ACC112 (cell line): ENCODE results near the gene PRSS8.
"Not testable (repeated sequence)": the region's sequence is repeated elsewhere in the genome, so short reads cannot be mapped to it uniquely, and the experiment has no call there.

ENCODE experiments used
- H2AFZ ChIP-seq: fragments of 200-600 bp; sonication (generic); one replicate; pipeline ENCODE4 v1.6.0; 2017; ENCODE audit warnings: antibody characterized with exemption, low read length; ENCODE audit not compliant: unreplicated experiment
- H3K27ac ChIP-seq: fragments of 200-600 bp; sonication (generic); 2 replicates; pipeline ENCODE4 v1.5.1; 2014; ENCODE audit warnings: low read depth, mild to moderate bottlenecking, antibody characterized with exemption, low read length, moderate library complexity
- H3K27me3 ChIP-seq: fragments of 200-600 bp; sonication (generic); 2 replicates; pipeline ENCODE4 v1.6.1; 2014; ENCODE audit warnings: mild to moderate bottlenecking, antibody characterized with exemption, low read length, moderate library complexity, mixed read lengths; ENCODE audit not compliant: insufficient read depth
- H3K36me3 ChIP-seq: fragments of 200-600 bp; sonication (generic); 2 replicates; pipeline ENCODE4 v1.6.1; 2016; ENCODE audit warnings: mild to moderate bottlenecking, antibody characterized with exemption, low read length, moderate library complexity, mixed read lengths; ENCODE audit not compliant: insufficient read depth
- H3K4me1 ChIP-seq: fragments of 200-600 bp; sonication (generic); one replicate; pipeline ENCODE4 v1.6.1; 2016; ENCODE audit warnings: low read length, mixed read lengths; ENCODE audit not compliant: insufficient read depth, unreplicated experiment, control insufficient read depth
- H3K4me3 ChIP-seq: fragments of 200-600 bp; sonication (generic); 2 replicates; pipeline ENCODE4 v1.5.1; 2014; ENCODE audit warnings: mild to moderate bottlenecking, low read depth, low read length
- H3K79me2 ChIP-seq: fragments of 200-600 bp; sonication (generic); one replicate; pipeline ENCODE4 v1.6.0; 2016; ENCODE audit warnings: low read length; ENCODE audit not compliant: control insufficient read depth, unreplicated experiment, insufficient read depth

PRSS8 gene

DNA sequence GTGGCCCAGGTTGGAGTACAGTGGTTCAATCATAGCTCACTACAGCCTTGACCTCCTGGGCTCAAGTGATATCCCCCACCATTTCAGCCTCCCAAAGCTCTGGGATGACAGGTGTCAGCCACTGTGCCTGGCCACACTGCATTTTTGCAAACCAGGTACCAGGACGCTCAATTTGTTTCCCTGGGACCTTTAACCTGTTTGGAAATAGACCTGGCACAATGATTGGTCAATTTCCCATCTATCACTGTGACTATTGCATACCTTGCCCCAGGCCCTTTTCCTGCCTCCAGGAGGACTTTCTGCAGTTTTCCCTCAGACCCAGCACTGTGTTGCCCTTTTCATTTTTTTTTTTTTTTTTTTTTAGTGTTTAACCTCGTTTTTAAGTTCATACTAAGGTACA is 33.3 kb upstream of the PRSS8 start:
- no peak overlapping the region for H2AFZ ChIP-seq

DNA sequence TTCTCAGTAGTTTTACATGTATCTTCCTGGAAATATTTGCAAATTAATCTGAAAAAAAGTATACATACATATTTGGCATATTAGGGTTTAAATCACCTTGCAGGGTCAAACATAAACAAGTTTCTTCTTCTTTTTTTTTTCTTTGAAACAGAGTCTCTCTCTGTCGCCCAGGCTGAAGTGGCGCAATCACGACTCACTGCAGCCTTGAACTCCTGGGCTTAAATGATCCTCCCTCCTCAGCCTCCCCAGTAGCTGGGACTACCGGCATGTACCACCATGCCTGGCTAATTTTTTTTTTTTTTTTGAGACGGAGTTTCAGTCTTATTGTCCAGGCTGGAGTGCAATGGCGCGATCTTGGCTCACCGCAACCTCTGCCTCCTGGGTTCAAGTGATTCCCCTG is 31.8 kb upstream of the PRSS8 start:
- H3K27me3 ChIP-seq = no peaks in the 10 kb centered on the region
- no peak overlapping the region for H2AFZ ChIP-seq
- H3K27ac ChIP-seq = no peak overlapping the region
- H3K79me2 ChIP-seq = no peaks in the 10 kb centered on the region
- no peak overlapping the region for H3K4me3 ChIP-seq
- H3K36me3 ChIP-seq = no peaks in the 10 kb centered on the region
- H3K4me1 ChIP-seq = no peaks in the 10 kb centered on the region

More for the DNA sequence above, 33.3 kb upstream of the PRSS8 start:
- H3K4me1 ChIP-seq = no peaks in the 10 kb centered on the region
- no peaks in the 10 kb centered on the region for H3K27me3 ChIP-seq
- no peak overlapping the region for H3K4me3 ChIP-seq
- no peak overlapping the region for H3K27ac ChIP-seq
- H3K36me3 ChIP-seq = no peaks in the 10 kb centered on the region
- no peaks in the 10 kb centered on the region for H3K79me2 ChIP-seq

DNA sequence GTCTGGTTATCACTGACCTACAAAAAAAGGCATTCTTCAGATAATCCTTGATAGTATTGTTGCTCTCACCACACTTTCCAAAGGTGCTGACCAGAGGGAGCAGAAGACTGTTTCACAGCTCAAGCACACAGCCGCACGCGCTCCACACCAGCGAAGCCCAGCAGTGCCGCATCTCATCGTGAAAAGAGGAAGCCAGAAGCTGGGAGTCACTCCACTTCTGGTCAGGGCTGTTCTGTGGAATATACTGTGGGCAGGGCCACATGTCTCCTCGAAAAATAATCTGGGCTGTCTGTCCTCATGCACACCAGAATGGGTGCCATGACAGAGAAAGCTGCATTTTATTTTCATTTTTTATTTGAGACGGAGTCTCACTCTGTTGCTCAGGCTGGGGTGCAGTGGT is 21.6 kb upstream of the PRSS8 start:
- Histone ChIP-seq H3K4me1 (no peaks in the 10 kb centered on the region), H3K27me3 (no peaks in the 10 kb centered on the region), H3K4me3 (no peak overlapping the region; the same call in 1 of the 2 replicates), H3K79me2 (no peaks in the 10 kb centered on the region), H2AFZ (peak overlapping the region; percentile 12), H3K36me3 (no peaks in the 10 kb centered on the region), H3K27ac (no peak overlapping the region)

DNA sequence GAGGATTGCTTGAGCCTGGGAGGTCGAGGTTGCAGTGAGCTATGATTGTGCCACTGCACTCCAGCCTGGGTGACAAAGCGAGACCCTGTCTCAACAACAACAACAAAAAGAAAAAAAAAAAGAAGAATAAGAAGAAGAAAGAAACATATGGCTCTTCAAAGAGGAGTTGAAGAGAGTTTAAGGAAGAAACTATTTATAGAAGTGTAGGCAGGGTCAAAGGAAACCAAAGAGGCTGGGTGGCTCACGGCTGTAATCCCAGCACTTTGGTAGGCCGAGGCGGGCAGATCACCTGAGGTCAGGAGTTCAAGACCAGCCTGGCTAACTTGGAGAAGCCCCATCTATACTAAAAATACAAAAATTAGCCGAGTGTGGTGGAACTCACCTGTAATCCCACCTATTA is 15.4 kb upstream of the PRSS8 start:
- not testable (repeated sequence) for H3K79me2 ChIP-seq, H3K27ac ChIP-seq, H3K4me3 ChIP-seq, H3K36me3 ChIP-seq, H3K4me1 ChIP-seq, H2AFZ ChIP-seq
- H3K27me3 ChIP-seq = peaks cover 33% of the 10 kb centered on the region

DNA sequence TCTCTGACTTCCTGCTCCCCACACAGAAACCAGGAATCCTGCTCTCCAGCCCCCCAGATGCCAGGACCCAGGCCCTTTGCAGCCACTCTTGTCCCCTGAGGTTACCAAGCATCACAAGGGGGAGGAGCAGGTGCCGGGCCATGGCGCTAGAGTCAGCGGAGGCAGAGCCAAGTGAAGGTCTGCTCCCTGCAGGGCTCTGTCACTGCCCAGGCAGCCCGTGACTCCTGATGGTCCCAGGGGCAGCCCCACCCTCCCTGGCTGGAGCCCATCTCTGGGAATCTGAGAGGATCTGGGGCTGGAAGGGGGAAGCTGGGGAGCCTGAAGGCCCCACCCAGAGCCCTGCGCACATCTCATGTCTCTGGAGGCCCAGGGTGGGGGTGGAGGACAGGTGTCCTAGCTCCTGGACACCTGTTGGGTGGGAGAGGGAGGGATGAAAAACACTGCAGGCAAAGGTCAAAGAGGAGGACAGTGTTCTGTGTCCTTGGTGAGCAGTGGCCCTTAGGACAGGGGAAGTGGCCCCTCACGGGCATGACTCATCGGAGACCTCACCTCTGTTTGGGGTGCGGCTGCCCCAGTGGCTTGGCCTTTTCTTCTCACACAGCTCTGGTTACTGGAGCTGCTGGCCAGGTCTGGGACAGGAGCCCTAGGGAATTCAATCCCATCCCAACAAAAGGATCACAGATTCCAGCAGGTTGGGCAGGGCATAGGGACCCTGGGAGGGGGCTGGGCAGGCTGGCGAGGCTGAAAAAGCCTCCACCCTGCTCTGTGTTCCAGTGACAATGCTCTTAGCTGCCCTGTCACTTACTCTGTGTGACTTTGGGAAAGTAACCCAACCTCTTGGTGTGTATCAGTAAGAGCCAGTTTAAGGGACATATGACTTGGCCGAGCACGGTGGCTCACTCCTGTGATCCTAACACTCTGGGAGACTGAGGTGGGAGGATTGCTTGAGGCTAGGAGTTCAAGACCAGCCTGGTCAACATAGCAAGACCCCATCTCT is 14.7 kb upstream of the PRSS8 start, which contains the start of gene PRSS36:
Gene PRSS36 (minus strand): TSS at position 173 of the 997 bp plus-strand sequence. CDS start 31 bp downstream, at position 142.
- Histone ChIP-seq H3K27me3 (peaks cover 37% of the 10 kb centered on the region), H3K4me3 (no peak within 1 kb of the TSS), H3K27ac (no peak within 1 kb of the TSS), H3K79me2 (no peaks in the 10 kb centered on the region), H3K36me3 (no peaks in the 10 kb centered on the region), H3K4me1 (no peaks in the 10 kb centered on the region), H2AFZ (no peak within 1 kb of the TSS)

DNA sequence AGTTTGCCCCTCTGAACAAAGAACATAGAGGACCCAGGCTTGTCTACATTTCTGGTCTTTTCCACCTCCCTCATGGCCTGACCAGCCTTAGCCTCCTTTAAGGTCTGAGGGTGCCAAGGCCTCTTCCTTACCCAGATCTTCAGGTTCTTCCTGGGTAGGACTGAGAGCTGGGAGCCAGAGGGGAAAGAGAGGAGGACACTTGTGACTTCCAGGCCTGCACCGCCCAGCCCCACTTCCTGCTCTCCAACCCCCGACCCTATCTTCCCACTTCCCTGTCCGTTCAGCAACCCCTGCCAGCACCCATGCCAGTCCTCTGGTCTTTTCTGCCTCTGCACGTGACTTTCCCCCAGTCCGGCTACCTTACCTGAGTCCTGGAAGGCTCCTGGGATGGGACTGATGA is 13.8 kb upstream of the PRSS8 start:
- H3K36me3 ChIP-seq = no peaks in the 10 kb centered on the region
- no peaks in the 10 kb centered on the region for H3K4me1 ChIP-seq
- H3K79me2 ChIP-seq = no peaks in the 10 kb centered on the region
- H3K4me3 ChIP-seq = no peak overlapping the region
- H3K27me3 ChIP-seq = peaks cover 37% of the 10 kb centered on the region
- H3K27ac ChIP-seq = no peak overlapping the region
- no peak overlapping the region for H2AFZ ChIP-seq

DNA sequence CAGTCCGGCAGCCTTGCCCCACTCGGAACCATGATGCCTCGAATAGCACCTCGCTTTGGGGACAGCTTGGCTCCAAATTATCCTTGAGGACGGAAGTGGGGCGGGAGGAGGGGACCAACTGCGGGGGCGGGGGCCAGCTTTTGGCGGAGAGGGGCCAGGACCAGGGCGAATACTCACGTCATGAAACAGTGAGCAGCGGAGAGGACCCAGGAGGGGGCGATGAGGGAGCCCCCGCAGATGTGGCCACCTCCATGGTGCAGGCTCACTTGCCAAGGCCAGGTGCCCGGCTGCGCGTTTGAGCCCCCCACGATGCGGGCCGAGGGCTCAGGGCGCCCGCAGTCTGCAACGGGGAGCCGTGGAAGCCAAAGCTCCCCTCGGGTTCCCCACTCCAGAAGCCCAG is 13.4 kb upstream of the PRSS8 start:
- Histone ChIP-seq H3K4me1 (no peaks in the 10 kb centered on the region), H3K27me3 (peaks cover 37% of the 10 kb centered on the region), H3K36me3 (no peaks in the 10 kb centered on the region), H3K4me3 (no peak overlapping the region), H3K79me2 (no peaks in the 10 kb centered on the region), H3K27ac (no peak overlapping the region), H2AFZ (no peak overlapping the region)

DNA sequence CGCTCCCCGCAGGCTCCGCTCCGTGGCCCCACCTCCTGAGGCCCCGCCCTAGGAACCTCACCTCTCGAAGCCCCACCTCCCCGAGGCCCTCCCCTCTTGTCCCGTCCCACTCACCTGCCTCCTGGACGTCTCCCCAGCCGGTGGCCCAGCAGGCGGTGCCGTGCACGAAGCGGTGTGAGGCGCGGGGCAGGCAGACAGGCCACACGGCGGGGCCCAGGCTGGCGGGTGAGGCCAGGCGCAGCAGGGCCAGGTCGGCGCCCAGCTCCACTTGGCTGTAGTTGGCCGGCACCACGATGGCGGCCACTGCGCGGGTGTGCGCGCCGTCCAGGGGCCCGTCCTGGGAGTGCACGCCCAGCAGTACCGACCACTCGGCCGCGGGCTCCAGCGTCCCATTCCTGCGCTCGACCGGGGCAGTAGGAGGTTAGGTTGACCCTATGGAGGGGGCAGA is 12.8 kb upstream of the PRSS8 start:
- H3K4me3 ChIP-seq = no peak overlapping the region
- no peak overlapping the region for H2AFZ ChIP-seq
- no peaks in the 10 kb centered on the region for H3K79me2 ChIP-seq
- H3K4me1 ChIP-seq = peaks cover under 1% of the 10 kb centered on the region
- no peak overlapping the region for H3K27ac ChIP-seq
- no peaks in the 10 kb centered on the region for H3K36me3 ChIP-seq
- peaks cover 37% of the 10 kb centered on the region for H3K27me3 ChIP-seq

DNA sequence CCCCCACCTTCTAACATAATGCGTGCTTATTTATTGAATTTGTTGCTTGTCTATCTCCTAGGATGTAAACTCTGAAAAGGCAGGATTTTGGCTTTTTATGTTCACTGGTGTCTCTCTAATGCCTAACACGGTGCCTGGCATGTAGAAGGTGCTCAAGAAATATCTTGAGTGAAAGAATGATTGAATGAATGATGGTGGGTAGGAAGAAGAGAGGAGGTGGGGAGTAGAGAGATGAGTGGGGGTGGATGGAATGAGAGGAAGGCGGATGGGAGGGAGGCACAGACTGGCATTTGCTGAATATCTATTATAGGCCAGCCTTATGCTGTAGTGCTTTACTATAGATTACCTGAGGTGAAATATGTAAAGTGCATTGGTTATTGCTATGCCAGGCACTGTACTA is 12.0 kb upstream of the PRSS8 start:
- Histone ChIP-seq H3K27me3 (peaks cover 37% of the 10 kb centered on the region), H3K27ac (no peak overlapping the region), H3K4me1 (peaks cover 6% of the 10 kb centered on the region), H3K4me3 (no peak overlapping the region), H3K36me3 (no peaks in the 10 kb centered on the region), H3K79me2 (no peaks in the 10 kb centered on the region), H2AFZ (no peak overlapping the region)

DNA sequence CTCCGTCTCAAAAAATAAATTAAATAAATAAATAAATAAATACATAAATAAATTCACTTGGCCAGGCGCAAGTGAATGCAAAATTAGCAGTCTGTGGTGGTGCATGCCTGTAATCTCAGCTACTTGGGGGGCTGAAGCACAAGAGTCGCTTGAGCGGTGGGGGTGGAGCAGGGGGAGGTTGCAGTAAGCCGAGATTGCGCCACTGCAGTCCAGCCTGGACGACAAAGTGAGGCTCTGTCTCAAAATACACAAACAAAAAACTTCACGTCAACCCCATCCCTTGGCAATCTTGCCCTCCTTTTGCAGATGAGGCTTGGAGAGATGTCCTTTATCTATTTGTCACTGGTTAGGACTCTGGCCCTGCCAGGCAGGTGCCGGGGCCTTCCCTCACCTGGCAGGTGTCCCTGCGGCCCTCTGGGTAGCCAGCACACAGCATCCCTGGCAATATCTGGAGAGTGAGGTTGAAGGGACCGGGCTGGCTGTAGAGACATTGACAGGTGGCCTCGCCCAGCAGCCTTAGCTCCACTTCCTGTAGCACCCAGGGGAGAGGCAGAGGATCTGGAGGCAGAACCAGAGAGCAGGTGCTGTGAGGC is 10.0 kb upstream of the PRSS8 start:
- H3K4me1 ChIP-seq = peaks cover 19% of the 10 kb centered on the region
- peaks cover 37% of the 10 kb centered on the region for H3K27me3 ChIP-seq
- no peak overlapping the region for H3K27ac ChIP-seq
- H2AFZ ChIP-seq = no peak overlapping the region
- H3K4me3 ChIP-seq = no peak overlapping the region
- H3K79me2 ChIP-seq = no peaks in the 10 kb centered on the region
- no peaks in the 10 kb centered on the region for H3K36me3 ChIP-seq

DNA sequence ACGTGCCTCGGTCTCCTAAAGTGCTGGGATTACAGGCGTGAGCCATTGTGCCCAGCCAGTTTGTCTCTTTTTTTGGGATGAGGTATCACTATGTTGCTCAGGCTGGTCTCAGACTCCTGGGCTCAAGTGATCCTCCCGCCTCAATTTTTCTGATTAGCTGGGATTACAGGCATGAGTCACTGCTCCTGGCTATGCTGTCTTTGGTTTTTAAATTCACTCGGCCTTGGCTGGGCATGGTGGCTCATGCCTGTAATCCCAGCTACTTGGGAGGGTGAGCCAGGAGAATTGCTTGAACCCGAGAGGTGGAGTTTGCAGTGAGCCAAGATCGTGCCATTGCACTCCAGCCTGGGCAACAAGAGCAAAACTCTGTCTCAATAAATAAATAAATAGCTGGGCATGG is 8.9 kb upstream of the PRSS8 start:
- not testable (repeated sequence) for H3K4me3 ChIP-seq, H3K36me3 ChIP-seq, H3K79me2 ChIP-seq, H3K27ac ChIP-seq, H2AFZ ChIP-seq
- H3K4me1 ChIP-seq = peaks cover 25% of the 10 kb centered on the region
- H3K27me3 ChIP-seq = peaks cover 33% of the 10 kb centered on the region
